ENCODE data around the gene MRPS18B. TPM values are rescaled to one million over a fixed set of nuclear protein-coding genes. Genes with fewer than 3 reads are reported as not detected.
A peak's percentile ranks its signal among the peaks of the same experiment; 100 is the strongest.

Gene MRPS18B
- total RNA-seq, 3 donors from 2014 or later: 38.2 to 63.7 (median 51.1) TPM

GRCh38 chr6:30644769-30645168 is 27.1 kb downstream of the MRPS18B start:
- H3K36me3 ChIP-seq (ENCODE audit: low read depth): no peaks in the 10 kb centered on the region
- ATAC-seq (no peak), DNase-seq (no peak)
- TF ChIP-seq CTCF (IDR thresholded peaks at IDR 0.05): no peak
- H3K4me3 ChIP-seq: no peak overlapping the region
- no peaks in the 10 kb centered on the region for H3K9me3 ChIP-seq
- intact Hi-C loops (cut with DNase I, micrococcal nuclease): no loop called here
- peaks cover 13% of the 10 kb centered on the region for H3K4me1 ChIP-seq (ENCODE audit: low read depth)

DNA sequence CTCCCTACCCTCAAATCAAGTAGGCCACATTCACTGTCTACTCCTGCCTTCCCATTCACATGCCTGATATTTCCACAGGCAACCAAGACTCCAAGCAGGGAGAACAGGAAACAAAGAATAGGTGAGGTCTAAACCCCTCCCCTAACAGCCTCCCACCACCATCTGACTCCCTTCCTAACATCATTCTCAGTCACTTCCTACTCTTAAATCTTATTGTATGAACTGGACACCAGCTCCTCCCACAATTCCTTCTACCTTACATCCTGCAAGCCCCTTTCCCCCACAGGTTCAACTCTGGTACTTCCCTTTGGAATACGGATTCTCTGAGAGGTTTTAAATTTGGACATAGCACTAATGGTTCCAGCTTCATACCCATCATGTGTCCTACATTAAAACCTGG is 28.3 kb downstream of the MRPS18B start:
- no peak for DNase-seq
- H3K4me3 ChIP-seq: no peak overlapping the region
- TF ChIP-seq CTCF (IDR thresholded peaks at IDR 0.05): no peak
- intact Hi-C loops (cut with DNase I, micrococcal nuclease): no loop called here
- H3K4me1 ChIP-seq (ENCODE audit: low read depth): peaks cover 13% of the 10 kb centered on the region
- no peak for ATAC-seq
- H3K9me3 ChIP-seq: no peaks in the 10 kb centered on the region
- no peaks in the 10 kb centered on the region for H3K36me3 ChIP-seq (ENCODE audit: low read depth)

GRCh38 chr6:30646450-30647241 is 29.0 kb downstream of the MRPS18B start, which contains the start of gene C6orf136:
Gene C6orf136, plus strand, starts transcription at chr6:30647133. Its CDS starts 99 bp downstream, at chr6:30647232.
- Histone ChIP-seq H3K9me3 (no peaks in the 10 kb centered on the region), H3K4me3 (peak within 1 kb of the TSS; percentile 94), H3K4me1 (ENCODE audit: low read depth) (peaks cover 13% of the 10 kb centered on the region), H3K36me3 (ENCODE audit: low read depth) (no peaks in the 10 kb centered on the region)
- TF ChIP-seq CTCF (IDR thresholded peaks at IDR 0.05): no peak
- DNase-seq (peak; percentile 95 to 97 (median 95)), ATAC-seq (peak; percentile 88)
- intact Hi-C loops (cut with DNase I, micrococcal nuclease): no loop called here

DNA sequence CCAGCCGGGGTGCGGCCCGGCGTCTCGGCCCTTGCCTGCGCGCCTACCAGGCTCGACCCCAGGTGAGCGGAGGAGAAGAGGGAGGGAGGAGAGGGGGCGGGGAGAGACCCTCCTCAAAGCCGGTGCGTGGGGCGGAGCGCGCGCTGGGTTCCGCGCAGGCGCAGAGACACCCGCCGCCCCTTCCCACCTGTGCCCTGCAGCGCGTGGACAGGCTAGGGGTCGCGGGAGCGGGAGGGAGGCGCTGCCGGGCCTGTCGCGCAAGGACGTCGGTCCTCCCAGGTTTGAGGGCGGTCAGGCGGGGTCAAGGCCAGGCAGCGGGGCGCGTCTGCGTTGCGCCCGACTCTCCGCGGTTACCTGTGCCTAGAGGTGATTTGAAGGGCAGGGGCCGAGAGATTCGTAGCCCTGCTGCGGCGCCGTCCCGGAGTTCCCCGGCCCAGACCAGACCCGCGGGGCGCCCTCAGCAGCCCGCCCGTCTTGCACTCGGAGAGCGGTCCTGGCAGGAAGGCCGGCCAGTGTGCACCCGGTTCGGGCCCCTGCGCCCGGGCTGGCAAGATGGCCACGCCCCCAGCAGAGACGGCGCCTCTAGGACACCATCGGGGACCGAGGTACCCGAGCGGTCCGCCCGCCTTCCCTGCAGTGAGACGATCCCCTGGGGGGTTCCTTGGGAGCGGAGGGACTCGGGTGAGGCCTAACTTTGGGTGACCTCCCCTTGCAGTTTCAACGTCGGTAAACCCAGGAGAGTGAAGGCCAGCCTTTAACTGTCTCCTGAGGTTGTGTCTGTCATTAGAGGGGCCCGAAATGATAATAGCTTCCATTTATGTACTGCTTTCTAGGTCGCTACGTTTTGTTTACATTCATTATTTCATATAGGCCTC is 29.8 kb downstream of the MRPS18B start:
- peak overlapping the region; percentile 94 for H3K4me3 ChIP-seq
- no peaks in the 10 kb centered on the region for H3K36me3 ChIP-seq (ENCODE audit: low read depth)
- TF ChIP-seq CTCF (IDR thresholded peaks at IDR 0.05): no peak
- DNase-seq (peak; percentile 78 to 90 (median 86)), ATAC-seq (peak; percentile 80)
- intact Hi-C loops (cut with DNase I, micrococcal nuclease): no loop called here
- no peaks in the 10 kb centered on the region for H3K9me3 ChIP-seq
- H3K4me1 ChIP-seq (ENCODE audit: low read depth): peaks cover 13% of the 10 kb centered on the region

DNA sequence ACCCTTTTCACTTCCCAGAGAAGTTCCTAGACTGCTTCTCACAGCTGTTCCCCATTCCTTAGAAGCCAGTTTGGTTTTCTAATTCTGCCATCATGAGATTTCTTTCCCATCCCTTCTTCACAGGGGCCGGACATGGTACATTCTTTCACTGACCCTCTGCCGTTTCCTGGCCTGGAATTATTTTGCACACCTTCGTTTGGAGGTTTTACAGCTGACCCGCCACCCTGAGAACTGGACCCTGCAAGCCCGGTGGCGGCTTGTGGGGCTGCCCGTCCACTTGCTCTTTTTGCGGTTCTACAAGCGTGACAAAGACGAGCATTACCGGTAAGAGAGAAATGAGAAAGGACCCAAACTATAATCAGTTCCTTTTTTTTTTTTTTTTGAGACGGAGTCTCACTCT is 33.5 kb downstream of the MRPS18B start:
- H3K4me3 ChIP-seq: no peak overlapping the region
- no peak for TF ChIP-seq CTCF (IDR thresholded peaks at IDR 0.05)
- intact Hi-C loops (cut with DNase I, micrococcal nuclease): no loop called here
- no peak for DNase-seq
- no peaks in the 10 kb centered on the region for H3K36me3 ChIP-seq (ENCODE audit: low read depth)
- peaks cover 6% of the 10 kb centered on the region for H3K4me1 ChIP-seq (ENCODE audit: low read depth)
- no peak for ATAC-seq
- H3K9me3 ChIP-seq: no peaks in the 10 kb centered on the region

All from mucosa of descending colon (tissue), 3 donors.